Smooth muscle cell (in vitro differentiated cells): ENCODE measurements around the gene ARHGAP42. TPM values are rescaled to one million over a fixed set of nuclear protein-coding genes. Genes with fewer than 3 reads are reported as not detected.
"Not testable (repeated sequence)": the region's sequence is repeated elsewhere in the genome, so short reads cannot be mapped to it uniquely, and the experiment has no call there.

Experiments used
- DNase-seq: peaks from one replicate; lab custom pipeline; 2025; ENCODE audit not compliant: unreplicated experiment; lab: John Stamatoyannopoulos, UW
- H2AFZ ChIP-seq: fragments of 200-600 bp; sonication (generic); 2 replicates; pipeline ENCODE4 v1.6.0; 2016; ENCODE audit warnings: antibody characterized with exemption, low read depth, mild to moderate bottlenecking
- H3F3A ChIP-seq: fragments of 200-600 bp; sonication (generic); 2 replicates; pipeline ENCODE4 v1.6.0; 2017; ENCODE audit warnings: antibody characterized with exemption, low read depth
- H3K27ac ChIP-seq: fragments of 200-600 bp; sonication (generic); 2 replicates; pipeline ENCODE4 v1.5.1; 2016; ENCODE audit warnings: low read depth, mild to moderate bottlenecking
- H3K27me3 ChIP-seq: fragments of 200-600 bp; sonication (generic); 2 replicates; pipeline ENCODE4 v1.6.1; 2016; ENCODE audit warnings: low read depth, mild to moderate bottlenecking
- H3K36me3 ChIP-seq: fragments of 200-600 bp; sonication (generic); 2 replicates; pipeline ENCODE4 v1.5.1; 2016; ENCODE audit warnings: low read depth
- H3K4me1 ChIP-seq: fragments of 200-600 bp; sonication (generic); 2 replicates; pipeline ENCODE4 v1.5.1; 2016; ENCODE audit warnings: low read depth
- H3K4me2 ChIP-seq: fragments of 200-600 bp; sonication (generic); 2 replicates; pipeline ENCODE4 v1.6.0; 2016; ENCODE audit warnings: mild to moderate bottlenecking
- H3K4me3 ChIP-seq: fragments of 200-600 bp; sonication (generic); 2 replicates; pipeline ENCODE4 v1.5.1; 2016; ENCODE audit warnings: mild to moderate bottlenecking
- H3K79me2 ChIP-seq: fragments of 200-600 bp; sonication (generic); 2 replicates; pipeline ENCODE4 v1.6.0; 2016; ENCODE audit warnings: low read depth, mild to moderate bottlenecking
- H3K9ac ChIP-seq: fragments of 200-600 bp; sonication (generic); 2 replicates; pipeline ENCODE4 v1.6.0; 2016; ENCODE audit warnings: low read depth
- H3K9me3 ChIP-seq: fragments of 200-600 bp; sonication (generic); replicated peaks from 2 replicates; pipeline ENCODE4 v1.5.1; 2016; ENCODE audit warnings: low read depth
- H4K20me1 ChIP-seq: fragments of 200-600 bp; sonication (generic); 2 replicates; pipeline ENCODE4 v1.6.0; 2016; ENCODE audit warnings: low read depth
- WGBS: methylation state at CpG from one replicate; pipeline ENCODE4 v1.1.7; 2016; ENCODE audit warnings: low lambda C conversion rate; 5-methylcytosine and 5-hydroxymethylcytosine counted together
- polyA plus RNA-seq: library from polyadenylated mRNA; unstranded; fragments of >200 nt; fragmentation: Nextera tagmentation; extraction: Ambion mirVana; gene quantifications from 2 replicates; pipeline ENCODE4 v1.2.1, GENCODE V29; 2016
- total RNA-seq: library from RNA; depleted of rRNA; stranded (reverse); fragments of >200 nt; gene quantifications from 2 replicates; pipeline ENCODE4 v1.2.3, GENCODE V29; 2014
- TF ChIP-seq, protein P1 (sequence below): fragments of 200-600 bp; sonication (generic); IDR thresholded peaks from 2 replicates; pipeline ENCODE4 v1.5.1; 2017; ENCODE audit warnings: borderline replicate concordance, mild to moderate bottlenecking, antibody characterized with exemption; ENCODE audit not compliant: insufficient read depth, poor library complexity, severe bottlenecking

ARHGAP42 gene
- total and polyA plus RNA-seq, 2 experiments from 2014 or later, result 12.2 to 53.4 TPM

DNA sequence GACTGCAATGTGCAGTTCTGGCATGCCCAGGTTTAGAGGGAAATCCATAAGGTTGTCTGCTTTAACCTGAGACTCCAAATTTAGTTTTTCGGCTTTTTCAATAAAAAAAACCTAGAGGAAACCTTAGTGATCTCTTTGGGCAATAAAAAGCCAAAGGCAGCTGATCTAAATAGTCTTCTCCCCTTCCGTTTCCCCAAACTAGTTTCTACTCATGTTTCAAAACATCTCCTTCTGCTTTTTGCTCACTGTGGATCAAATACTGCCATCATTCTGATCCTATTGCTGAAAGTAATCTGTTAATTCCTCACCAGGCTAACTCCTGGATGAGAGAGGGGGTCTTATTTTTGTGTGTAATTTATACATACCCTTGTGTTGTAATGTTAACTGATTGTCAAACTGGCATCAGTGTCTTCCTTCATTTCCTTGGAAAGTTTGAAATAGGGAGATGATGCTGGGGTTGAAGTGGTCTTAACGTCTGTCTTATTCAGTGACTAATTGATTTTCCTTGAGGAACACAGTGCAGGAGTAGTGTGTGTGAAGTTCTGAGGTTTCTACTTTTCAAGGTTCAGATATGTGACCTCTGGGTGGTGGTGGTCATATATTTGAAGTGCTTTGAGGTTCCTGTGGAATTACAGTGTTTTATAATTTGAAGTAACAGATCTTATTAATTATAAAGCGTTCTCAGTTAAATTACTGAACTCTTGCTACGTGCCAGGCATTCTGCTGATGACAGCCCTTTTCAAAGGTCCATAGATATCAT, 55.0 kb downstream of the ARHGAP42 start:
- no peak overlapping the region for H3K4me3 ChIP-seq
- no peaks in the 10 kb centered on the region for H3K36me3 ChIP-seq
- H3F3A ChIP-seq, result peaks cover 17% of the 10 kb centered on the region
- whole genome bisulfite sequencing, result 87% methylated on average over 5 of the region's 5 CpGs
- peaks cover 42% of the 10 kb centered on the region for H3K4me1 ChIP-seq
- TF ChIP-seq, protein P1, sequence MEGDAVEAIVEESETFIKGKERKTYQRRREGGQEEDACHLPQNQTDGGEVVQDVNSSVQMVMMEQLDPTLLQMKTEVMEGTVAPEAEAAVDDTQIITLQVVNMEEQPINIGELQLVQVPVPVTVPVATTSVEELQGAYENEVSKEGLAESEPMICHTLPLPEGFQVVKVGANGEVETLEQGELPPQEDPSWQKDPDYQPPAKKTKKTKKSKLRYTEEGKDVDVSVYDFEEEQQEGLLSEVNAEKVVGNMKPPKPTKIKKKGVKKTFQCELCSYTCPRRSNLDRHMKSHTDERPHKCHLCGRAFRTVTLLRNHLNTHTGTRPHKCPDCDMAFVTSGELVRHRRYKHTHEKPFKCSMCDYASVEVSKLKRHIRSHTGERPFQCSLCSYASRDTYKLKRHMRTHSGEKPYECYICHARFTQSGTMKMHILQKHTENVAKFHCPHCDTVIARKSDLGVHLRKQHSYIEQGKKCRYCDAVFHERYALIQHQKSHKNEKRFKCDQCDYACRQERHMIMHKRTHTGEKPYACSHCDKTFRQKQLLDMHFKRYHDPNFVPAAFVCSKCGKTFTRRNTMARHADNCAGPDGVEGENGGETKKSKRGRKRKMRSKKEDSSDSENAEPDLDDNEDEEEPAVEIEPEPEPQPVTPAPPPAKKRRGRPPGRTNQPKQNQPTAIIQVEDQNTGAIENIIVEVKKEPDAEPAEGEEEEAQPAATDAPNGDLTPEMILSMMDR, result no peak
- no peaks in the 10 kb centered on the region for H3K9me3 ChIP-seq
- H4K20me1 ChIP-seq, result no peaks in the 10 kb centered on the region
- H3K79me2 ChIP-seq, result peaks cover 83% of the 10 kb centered on the region
- no peak overlapping the region for H3K9ac ChIP-seq
- no peak overlapping the region for H2AFZ ChIP-seq
- no peak overlapping the region for H3K27ac ChIP-seq
- no peaks in the 10 kb centered on the region for H3K27me3 ChIP-seq
- no peak for DNase-seq
- peak overlapping the region; percentile 78 for H3K4me2 ChIP-seq

DNA sequence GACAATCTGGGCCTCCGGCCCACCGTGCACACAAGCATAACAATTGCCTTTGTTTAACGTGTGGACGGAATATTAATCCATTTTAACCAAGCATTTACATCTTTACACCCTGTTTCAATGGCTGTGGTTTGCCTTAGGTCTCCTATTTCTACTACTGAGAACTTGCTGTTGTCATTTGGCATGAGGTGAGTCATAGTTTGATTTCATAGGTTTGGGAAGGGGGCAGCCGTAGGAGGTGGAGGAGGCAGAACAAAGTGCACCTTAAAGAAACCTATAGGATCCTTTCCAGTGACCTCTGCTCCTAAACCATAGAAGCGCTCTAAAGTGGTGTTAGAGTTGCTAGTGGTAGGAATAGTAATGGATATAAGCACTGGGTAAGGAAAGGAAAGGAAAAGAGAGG, 59.4 kb downstream of the ARHGAP42 start:
- no peak overlapping the region for H3K4me2 ChIP-seq
- DNase-seq, result no peak
- H3K4me3 ChIP-seq, result no peak overlapping the region
- H3K27ac ChIP-seq, result no peak overlapping the region
- TF ChIP-seq, protein P1, result no peak
- H4K20me1 ChIP-seq, result no peaks in the 10 kb centered on the region
- no peaks in the 10 kb centered on the region for H3K27me3 ChIP-seq
- WGBS, result 98% methylated on average over 6 of the region's 6 CpGs
- no peaks in the 10 kb centered on the region for H3F3A ChIP-seq
- peaks cover 80% of the 10 kb centered on the region for H3K79me2 ChIP-seq
- no peak overlapping the region for H2AFZ ChIP-seq
- H3K9me3 ChIP-seq, result no peaks in the 10 kb centered on the region
- peaks cover 14% of the 10 kb centered on the region for H3K4me1 ChIP-seq
- no peak overlapping the region for H3K9ac ChIP-seq
- no peaks in the 10 kb centered on the region for H3K36me3 ChIP-seq

DNA sequence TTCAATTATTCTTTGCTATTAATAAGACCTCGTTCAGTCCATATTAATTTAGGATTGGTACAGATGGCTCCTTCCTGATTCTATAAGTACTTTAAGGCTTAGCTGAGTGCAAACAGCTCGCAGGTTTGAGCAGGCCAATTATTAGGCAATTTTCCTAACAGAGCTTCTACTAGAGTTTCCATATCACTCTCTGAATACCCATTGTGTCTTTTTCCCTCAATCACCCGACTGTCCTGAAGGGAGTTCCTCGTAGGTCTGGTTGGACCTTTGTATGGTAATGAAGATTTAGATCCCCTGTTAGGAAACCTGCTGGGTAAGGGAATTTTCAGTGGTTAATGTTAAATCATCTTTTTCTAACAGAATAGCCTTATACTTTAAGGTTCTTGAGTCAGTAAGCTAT, 61.1 kb downstream of the ARHGAP42 start:
- Histone ChIP-seq H3K27me3 (no peaks in the 10 kb centered on the region), H3K9ac (no peak overlapping the region), H2AFZ (no peak overlapping the region), H3K79me2 (peaks cover 63% of the 10 kb centered on the region), H3K4me1 (peaks cover 11% of the 10 kb centered on the region), H3F3A (no peaks in the 10 kb centered on the region), H3K4me2 (no peak overlapping the region), H3K27ac (no peak overlapping the region), H4K20me1 (peaks cover 5% of the 10 kb centered on the region), H3K36me3 (no peaks in the 10 kb centered on the region), H3K9me3 (no peaks in the 10 kb centered on the region), H3K4me3 (no peak overlapping the region)
- TF ChIP-seq, protein P1, result no peak
- no peak for DNase-seq
- 70% methylated on average over 4 of the region's 4 CpGs for WGBS

DNA sequence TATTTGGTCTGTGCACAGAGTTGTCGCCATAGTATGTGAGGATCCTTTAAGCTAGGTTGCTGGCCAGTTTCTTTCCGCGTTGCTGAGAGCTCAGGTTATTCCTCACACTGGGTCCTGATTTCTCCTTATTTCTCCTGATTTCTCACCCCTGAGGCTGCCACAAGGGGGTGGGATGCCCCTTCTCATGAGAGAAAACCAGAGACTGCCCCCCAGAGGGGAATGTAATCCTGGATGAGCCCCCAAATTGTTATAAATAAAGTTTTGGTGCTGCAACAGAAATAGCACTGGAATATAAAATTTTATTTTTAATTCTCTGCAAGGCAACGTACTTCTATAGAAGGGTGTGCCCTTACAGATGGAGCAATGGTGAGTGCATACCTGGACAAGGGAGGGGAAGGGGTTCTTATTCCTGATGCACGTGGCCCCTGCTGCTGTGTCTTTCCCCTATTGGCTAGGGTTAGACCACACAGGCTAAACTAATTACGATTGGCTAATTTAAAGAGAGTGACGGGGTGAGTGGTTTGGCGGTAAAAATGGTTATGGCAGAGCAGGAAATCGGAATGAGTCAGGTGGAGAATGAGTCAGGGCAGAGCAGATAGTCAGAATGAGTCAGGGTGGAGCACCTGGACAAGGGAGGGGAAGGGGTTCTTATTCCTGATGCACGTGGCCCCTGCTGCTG, 62.9 kb downstream of the ARHGAP42 start:
- not testable (repeated sequence) for H4K20me1 ChIP-seq, H3K4me2 ChIP-seq, H3K36me3 ChIP-seq, H3K4me3 ChIP-seq, DNase-seq, H3K9ac ChIP-seq, H3F3A ChIP-seq, H3K27me3 ChIP-seq, H2AFZ ChIP-seq, H3K27ac ChIP-seq, H3K9me3 ChIP-seq
- Histone ChIP-seq H3K4me1 (peaks cover 29% of the 10 kb centered on the region), H3K79me2 (peaks cover 56% of the 10 kb centered on the region)
- WGBS, result 97% methylated on average over 10 of the region's 10 CpGs

DNA sequence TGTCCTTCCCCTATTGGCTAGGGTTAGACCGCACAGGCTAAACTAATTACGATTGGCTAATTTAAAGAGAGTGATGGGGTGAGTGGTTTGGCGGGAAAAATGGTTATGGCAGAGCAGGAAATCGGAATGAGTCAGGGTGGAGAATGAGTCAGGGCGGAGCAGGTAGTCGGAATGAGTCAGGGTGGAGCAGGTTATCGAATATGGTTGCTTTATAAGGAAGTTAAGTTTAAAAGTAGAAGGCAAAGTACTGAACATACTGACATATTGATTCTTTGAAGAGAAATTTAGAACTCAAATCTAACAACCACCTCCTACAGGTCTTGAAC, 63.4 kb downstream of the ARHGAP42 start:
- WGBS, result 100% methylated on average over 7 of the region's 7 CpGs
- not testable (repeated sequence) for H3K9me3 ChIP-seq, H2AFZ ChIP-seq, H3K9ac ChIP-seq, H3K27ac ChIP-seq, H3K4me2 ChIP-seq, H4K20me1 ChIP-seq, H3K36me3 ChIP-seq, H3K4me3 ChIP-seq, H3K27me3 ChIP-seq, H3F3A ChIP-seq, DNase-seq
- Histone ChIP-seq H3K4me1 (peaks cover 29% of the 10 kb centered on the region), H3K79me2 (peaks cover 56% of the 10 kb centered on the region)
